GM21723 (cell line): ENCODE results near the gene CTNND2.
"Not testable (repeated sequence)": the region's sequence is repeated elsewhere in the genome, so short reads cannot be mapped to it uniquely, and the experiment has no call there.

ENCODE experiments used
- ATAC-seq: cut with Tn5 transposase; IDR thresholded peaks from one replicate; pipeline ENCODE4 v1.9.1; 2021; ENCODE audit warnings: mild to moderate bottlenecking, moderate library complexity; ENCODE audit not compliant: unreplicated experiment

The CTNND2 gene

GRCh38 chr5:11004523-11004922 lies 899.7 kb downstream of the CTNND2 start:
- ATAC-seq: not testable (repeated sequence)

- no peak for ATAC-seq
These were observed 903.5 kb downstream of the CTNND2 start for GRCh38 chr5:11000515-11001353.

GRCh38 chr5:10999714-11000113 lies 904.5 kb downstream of the CTNND2 start:
- no peak for ATAC-seq

- no peak for ATAC-seq
These were observed 908.4 kb downstream of the CTNND2 start for GRCh38 chr5:10995891-10996290.

GRCh38 chr5:10994091-10994986 lies 909.9 kb downstream of the CTNND2 start:
- no peak for ATAC-seq

GRCh38 chr5:10990634-10991033 lies 913.6 kb downstream of the CTNND2 start:
- no peak for ATAC-seq

GRCh38 chr5:10989577-10990263 lies 914.5 kb downstream of the CTNND2 start:
- no peak for ATAC-seq

GRCh38 chr5:10988622-10989021 lies 915.6 kb downstream of the CTNND2 start:
- ATAC-seq: no peak

GRCh38 chr5:10987925-10988504 lies 916.2 kb downstream of the CTNND2 start:
- ATAC-seq: peak; percentile 97

- ATAC-seq: no peak
These were observed 916.8 kb downstream of the CTNND2 start for GRCh38 chr5:10987276-10987924.

GRCh38 chr5:10985721-10986110 lies 918.5 kb downstream of the CTNND2 start:
- no peak for ATAC-seq

- ATAC-seq: no peak
These were observed 919.0 kb downstream of the CTNND2 start for GRCh38 chr5:10985091-10985720.

GRCh38 chr5:10984021-10984715 lies 920.1 kb downstream of the CTNND2 start:
- no peak for ATAC-seq

GRCh38 chr5:10982626-10983025 lies 921.6 kb downstream of the CTNND2 start:
- ATAC-seq: no peak

- ATAC-seq: no peak
These were observed 922.3 kb downstream of the CTNND2 start for GRCh38 chr5:10981932-10982331.

GRCh38 chr5:10977011-10977410 lies 927.2 kb downstream of the CTNND2 start:
- ATAC-seq: no peak

- no peak for ATAC-seq
These were observed 928.3 kb downstream of the CTNND2 start for GRCh38 chr5:10975945-10976344.

- ATAC-seq: no peak
These were observed 929.4 kb downstream of the CTNND2 start for GRCh38 chr5:10974850-10975249.

- no peak for ATAC-seq
These were observed 930.9 kb downstream of the CTNND2 start for GRCh38 chr5:10973316-10973715.
